ENCODE measurements around the gene RPL5.

The RPL5 gene

DNA sequence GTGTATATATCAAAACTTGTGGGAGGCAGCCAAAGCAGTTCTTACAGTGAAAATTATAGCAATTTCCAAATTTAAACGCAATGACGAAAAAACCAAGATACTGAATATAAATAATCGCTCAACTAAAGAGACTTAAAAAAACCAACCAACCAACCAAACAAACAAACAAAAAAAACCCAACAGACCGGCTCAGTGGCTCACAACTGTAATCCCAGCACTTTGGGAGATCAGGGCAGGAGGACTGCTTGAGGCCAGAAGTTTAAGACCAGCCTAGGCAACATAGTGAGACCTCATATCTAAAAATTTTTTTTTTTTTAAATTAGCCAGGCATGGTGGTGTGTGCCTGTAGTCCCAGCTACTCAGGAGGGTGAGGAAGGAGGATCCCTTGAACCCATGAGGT, 23.4 kb downstream of the RPL5 start:
- DNase-seq (ENCODE audit: low read depth in 3 of 3) = no peak

DNA sequence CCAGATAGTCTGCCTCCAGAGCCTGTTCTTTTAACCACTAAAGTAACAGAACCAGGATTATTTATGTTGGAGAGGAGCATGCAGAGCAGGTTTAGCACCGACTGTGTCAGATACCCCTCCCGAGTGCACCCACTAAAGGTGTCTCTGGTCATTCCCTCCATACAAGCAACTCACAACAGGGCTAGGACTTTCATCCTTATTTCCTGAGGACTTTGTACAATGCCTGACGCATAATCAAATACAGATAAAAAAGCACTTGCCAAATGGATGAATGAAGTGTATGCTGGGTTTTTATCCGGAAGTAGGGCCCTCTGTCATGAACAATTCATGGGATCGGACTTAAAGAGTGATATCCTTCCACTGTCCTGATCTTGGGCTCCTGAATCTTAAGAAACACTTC, 26.0 kb downstream of the RPL5 start:
- DNase-seq (ENCODE audit: low read depth in 3 of 3) = no peak

DNA sequence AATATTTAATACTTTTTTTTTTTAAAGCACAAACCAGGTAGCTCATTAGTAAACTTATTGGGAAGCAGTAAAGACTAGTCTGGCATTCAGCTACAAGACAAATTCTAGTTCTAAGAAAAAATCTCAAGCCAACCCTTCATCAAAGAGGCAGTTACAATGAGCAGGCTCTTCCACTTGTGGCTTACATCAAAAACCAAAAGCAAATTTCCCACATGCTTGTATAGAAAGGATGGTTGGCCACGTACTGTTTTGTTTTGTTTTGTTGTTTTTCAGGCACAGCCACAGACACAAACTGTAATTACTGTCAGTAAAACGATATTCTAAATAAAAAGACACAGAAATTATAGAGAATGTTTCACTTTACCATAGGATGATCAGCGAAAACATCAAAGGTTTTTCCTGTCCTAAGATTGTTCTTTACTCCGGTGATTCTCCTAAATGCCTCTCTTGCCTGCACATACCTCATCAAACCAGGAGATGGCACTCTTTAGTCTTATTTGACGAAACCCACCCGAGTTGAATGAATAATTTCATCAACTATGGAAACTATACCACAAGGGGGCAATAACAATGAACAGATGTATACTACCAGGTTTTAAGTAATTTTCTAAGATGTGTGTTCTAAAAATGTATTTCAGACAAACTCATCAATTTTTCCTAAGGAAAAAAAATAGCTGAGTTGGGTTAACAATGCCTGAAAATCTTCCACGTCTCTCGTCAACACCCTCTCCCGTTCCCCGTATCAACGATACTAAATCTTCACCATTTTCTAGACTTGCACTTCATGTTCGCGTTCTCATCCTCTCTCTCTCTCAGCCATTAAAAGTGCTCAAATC, 26.9 kb downstream of the RPL5 start:
- DNase-seq (ENCODE audit: low read depth in 3 of 3) = peak in 1 of 3 experiments; percentile 42

DNA sequence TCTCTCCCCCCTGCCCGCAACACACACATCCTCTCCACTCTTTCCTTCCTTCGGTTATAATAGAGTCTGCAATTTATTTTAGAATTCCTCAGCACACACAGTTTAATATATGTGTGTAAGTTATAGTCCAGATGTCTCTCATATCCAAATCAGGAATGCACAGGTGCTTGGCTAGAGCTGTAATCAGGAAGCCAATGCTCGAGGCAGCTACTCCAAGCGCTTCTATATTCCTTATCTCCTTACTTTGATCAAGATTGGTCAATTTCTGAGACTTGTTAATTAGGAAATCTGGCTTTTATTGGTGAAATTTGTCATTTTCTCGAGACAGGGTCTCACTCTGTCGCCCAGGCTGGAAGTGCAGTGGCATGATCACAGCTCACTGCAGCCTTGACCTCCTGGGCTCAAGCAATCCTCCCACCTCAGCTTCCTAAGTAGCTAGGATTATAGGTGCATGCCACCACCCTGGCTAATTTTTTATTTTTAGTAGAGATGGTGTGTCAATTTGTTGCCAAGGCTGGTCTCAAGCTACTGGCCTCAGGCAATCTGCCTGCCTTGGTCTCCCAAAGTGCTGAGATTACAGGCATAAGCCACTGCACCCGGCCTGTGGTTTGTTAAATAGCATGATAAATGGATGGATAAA, 27.7 kb downstream of the RPL5 start:
- no peak for DNase-seq (ENCODE audit: low read depth in 3 of 3)

DNA sequence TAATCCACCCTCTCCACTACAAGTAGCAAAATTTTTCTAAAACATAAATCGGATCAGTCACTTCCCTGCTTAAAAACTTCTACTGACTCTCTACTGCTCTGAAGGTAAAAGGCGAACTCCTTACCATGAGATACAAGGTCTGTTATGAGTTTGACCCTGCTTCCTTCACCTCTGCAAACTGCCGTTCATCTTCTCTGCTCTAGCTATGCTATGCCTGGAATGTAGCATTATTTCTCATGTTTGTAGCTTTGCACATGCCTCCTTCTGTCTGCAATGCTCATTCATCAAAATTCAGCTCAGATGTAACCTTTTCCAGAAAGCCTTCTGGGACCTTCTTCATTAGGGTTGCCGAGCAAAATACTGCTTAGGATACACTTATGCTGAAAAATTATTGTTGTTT, 30.8 kb downstream of the RPL5 start:
- no peak for DNase-seq (ENCODE audit: low read depth in 3 of 3)

DNA sequence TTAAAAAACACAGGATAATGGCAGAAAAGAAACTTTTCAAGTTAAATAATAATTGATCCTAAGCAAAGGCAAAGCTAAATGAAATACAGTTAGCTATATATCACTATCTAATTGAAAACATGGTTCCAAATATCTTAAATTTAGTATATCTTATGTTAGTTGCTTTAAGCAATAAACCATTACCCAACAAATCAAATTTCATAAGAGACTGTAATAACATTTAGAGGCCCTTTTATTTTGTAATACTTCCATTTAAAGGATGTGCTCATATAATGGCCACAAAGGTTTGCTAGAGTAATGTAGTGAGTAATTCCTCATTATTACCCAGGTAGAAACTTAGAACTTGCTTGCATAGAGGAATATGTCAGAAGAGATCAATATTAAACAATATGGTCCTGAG, 32.3 kb downstream of the RPL5 start:
- no peak for DNase-seq (ENCODE audit: low read depth in 3 of 3)

DNA sequence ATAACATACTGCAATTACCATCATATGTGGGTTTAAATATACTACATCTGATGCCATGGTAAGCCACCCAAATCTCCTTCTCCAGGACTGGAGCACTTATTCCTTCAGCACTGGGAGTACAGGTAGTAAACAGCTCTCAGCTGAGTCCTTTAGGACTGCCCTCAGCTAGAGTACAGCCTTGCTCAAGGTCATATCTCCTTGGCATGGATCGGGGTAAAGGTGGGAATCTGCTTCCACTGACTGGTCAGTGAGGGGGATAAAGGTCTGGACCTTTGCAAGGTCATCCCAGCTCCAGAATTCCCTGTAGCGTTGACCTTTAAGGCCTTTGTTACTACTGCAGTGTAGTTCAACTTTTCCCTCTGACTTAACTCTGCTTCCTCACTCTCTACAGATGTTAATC, 38.8 kb downstream of the RPL5 start:
- no peak for DNase-seq (ENCODE audit: low read depth in 3 of 3)

DNA sequence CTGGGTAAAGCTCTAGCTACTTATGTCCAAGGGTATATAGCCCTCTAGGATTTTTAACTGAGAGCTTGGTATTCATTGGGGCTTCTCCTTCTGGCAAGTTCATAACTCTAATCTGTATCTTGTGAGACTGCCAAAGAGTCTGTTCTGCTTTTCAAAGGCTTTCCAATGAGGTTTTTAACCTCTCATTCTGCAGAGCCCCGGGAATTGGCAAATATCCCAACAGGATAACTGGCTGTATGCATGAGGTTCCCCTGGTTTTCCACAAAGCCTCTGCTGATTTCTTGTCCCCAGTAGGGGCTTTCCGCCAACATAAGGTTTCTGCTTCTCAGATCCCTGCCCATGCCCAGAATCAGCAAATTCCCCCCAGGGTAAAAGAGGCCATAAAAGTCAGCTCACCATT, 40.9 kb downstream of the RPL5 start:
- no peak for DNase-seq (ENCODE audit: low read depth in 3 of 3)

DNA sequence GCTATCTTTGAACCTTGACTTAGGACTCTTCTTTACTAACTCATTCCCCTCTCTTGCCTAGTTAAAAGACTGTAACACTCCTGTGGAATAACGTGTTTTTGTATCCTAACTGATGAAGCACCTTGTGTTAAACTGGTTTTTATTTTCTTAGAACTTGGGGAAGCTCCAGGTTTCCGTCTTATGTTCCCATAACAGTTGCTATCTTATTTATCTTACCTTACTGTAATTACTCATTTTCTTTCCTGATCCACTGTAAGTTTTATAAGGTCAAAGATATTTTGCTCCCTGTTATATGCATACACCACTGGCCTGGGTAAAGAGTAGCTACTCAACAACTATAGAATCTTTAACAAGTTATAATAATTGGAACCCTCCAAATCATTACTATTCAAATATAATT, 43.1 kb downstream of the RPL5 start:
- no peak for DNase-seq (ENCODE audit: low read depth in 3 of 3)

DNA sequence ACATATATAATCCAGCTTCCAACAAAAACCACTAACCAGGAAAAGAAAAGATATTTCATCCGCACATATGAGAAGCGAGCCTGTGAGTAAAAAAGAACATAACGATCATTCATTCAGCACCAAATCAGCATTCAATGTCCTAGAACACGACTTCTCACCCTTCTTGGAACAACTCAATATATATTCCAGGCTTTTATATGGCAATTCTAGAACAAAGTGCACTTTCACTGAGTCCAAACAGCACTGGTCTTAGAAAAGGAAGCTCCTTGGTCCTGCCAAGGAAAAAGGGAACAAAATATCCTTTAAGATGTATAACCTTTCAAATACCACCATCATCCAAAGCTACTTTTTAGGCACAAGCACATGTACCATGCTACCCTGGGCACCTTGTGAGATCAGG, 44.5 kb downstream of the RPL5 start:
- no peak for DNase-seq (ENCODE audit: low read depth in 3 of 3)

DNA sequence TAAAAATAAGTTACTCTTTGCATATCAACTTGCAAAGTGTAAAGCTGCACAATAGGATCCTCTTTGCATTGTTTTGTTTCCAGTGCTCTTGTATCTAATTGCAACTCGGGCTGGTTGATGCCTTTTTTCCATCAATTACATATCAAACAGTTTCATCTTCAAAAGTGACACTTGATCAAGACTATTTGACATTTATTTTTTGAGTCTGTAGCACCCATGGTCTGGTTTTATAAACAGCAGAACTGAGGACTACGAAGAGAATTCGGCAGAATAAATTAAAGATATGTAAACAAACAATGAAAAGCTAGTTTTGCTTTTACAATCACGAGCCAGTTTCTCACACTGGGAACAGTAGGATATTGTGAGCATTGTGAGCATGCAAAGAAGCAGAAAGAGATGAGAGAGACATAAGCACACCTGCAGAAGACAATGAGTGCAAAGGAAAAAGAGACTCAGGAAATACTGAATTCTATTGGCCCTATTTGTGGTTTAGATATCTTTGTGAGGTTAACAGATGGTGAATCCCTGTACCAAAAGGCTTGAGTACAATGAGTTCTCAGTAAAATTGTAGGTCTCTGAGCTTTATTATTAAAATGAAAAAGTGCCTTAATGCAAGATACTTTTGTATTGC, 45.4 kb downstream of the RPL5 start:
- no peak for DNase-seq (ENCODE audit: low read depth in 3 of 3)

DNA sequence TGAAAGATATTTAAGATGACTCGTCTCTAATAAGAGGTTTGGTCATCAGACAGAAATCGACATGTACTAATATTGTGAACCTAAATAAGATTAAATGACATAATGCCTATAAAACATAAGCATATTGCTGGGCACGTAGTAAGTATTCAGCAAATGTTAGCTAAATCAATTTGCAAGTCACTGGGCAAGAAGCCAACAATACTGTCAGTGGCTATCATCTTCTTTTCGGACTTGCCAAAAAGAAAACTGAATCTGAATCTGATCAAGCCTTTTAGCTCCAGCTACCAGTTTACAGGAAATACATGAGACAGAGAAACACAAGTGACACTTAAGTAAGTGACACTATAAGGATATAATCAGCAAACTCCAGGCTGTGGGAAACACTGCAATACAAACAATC, 46.0 kb downstream of the RPL5 start:
- DNase-seq (ENCODE audit: low read depth in 3 of 3) = no peak

DNA sequence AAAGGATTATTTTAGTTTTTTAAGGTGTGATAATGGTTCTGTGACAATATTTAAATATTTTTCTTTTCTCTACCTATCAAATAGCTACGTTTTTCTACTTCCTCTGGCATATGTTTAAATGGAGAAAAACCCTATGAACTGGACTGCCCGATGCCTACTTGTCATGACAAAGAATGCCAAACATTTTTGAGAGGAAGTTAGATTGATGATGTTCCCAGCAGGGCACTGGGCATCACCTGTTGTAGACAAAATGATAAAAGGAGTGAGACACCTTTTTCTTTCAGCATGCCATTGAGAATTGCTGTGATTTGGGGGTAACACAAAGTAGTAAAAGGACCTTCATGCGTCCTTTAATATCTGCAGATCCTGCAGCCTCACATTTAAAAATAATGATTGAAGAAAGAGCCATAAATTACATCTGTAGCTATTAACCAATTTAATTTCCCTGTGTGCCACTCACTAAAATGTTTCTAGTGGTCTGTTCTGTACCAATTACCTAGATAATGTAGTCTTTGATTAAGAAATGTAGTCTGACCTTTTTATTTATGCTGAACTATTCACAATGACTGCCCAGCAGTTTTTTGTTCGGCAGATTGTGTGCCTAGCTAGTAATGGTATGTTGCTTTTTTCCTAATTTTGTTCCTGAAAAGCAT, 47.6 kb downstream of the RPL5 start:
- no peak for DNase-seq (ENCODE audit: low read depth in 3 of 3)

DNA sequence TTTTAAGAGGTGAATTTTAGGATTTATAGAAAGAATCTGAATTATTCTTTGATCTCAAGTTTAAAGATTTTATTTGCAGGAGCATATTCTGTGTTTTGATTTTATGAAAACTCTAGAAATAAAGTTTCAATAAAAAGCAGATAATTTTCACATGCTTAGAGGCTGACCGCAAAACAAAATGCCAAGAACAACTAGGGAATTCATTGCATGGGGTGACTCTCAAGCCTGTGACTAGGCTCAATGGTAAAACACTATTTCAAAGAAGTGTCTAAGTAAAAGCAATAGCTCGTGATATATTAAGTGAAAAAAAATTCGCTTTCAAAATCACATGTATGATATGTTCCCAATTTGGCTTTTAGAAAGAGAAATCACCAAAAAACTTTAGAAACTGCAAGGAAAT, 49.6 kb downstream of the RPL5 start:
- no peak for DNase-seq (ENCODE audit: low read depth in 3 of 3)

DNA sequence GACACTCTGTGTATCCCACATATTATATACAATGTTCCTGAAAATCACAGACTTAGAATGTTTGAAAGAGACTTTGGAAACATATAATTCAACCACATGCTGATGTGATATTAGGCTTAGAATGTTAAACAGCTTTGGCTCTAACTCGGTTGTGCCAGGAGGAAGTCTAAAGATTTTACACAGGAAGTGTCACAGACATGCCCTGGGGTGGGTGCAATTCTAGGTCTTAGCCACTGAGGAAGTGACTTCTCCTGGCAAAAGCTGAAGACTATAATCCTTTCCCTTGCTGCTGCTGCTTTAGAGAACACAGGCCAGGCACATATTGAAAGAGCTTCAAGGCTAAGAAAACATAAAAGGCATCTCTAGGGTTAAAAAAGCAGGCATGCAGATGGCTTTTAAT, 51.0 kb downstream of the RPL5 start:
- peak in 1 of 3 experiments; percentile 24 for DNase-seq (ENCODE audit: low read depth in 3 of 3)

DNA sequence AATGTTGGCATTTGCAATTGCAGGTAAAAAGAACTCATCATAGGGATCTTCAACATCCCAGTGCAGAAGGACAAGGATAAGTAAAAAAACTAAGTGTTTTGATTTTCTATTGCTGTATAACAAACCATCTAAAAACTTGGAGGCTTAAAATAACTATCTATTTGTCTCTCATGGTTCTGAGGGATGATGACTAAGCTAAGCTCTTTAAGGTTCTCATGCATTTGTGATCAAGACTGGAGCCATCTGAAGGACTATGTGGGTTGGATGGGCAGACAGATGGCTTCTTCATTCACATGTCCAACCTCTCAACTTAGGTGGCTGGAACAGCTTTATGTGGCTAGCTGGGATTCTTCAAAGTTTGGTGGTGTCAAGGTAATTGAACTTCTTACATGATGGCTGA, 51.5 kb downstream of the RPL5 start:
- no peak for DNase-seq (ENCODE audit: low read depth in 3 of 3)

DNA sequence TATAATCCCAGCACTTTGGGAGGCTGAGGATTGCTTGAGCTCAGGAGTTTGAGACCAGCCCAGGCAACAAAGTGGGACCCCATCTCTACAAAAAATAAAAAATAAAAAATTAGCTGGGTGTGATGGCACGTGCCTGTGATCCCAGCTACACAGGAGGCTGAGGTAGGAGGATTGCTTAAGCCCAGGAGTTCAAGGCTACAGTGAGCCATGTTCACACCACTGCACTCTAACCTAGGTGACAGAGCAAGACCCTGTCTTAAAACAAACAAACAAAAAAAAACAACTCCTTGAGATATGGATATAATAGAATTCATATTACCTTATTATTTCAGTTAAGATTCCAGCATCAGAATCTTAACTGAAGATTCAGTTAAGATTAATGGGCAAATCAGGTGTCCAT, 52.4 kb downstream of the RPL5 start:
- no peak for DNase-seq (ENCODE audit: low read depth in 3 of 3)

DNA sequence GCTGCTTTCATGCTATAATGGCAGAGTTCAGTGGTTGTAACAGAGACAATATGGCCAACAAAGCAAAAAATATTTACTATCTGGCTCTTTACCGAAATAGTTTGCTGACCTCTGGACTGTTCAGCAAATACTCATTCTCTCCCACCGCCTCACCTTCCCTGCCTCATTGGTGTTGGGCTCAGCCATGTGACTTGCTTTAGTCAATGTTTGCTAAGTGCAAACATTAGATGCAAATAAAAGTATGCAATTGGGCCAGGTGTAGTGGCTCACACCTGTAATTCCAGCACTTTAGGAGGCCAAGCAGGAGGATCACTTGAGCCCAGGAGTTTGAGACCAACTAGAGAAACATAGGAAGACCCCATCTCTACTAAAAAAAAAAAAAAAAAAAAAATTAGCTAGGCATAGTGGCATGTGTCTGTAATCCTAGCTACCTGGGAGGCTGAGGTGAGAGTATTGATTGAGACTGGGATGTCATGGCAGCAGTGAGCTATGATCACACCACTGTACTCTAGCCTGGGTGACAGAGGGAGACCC, 55.1 kb downstream of the RPL5 start:
- DNase-seq (ENCODE audit: low read depth in 3 of 3) = no peak

DNA sequence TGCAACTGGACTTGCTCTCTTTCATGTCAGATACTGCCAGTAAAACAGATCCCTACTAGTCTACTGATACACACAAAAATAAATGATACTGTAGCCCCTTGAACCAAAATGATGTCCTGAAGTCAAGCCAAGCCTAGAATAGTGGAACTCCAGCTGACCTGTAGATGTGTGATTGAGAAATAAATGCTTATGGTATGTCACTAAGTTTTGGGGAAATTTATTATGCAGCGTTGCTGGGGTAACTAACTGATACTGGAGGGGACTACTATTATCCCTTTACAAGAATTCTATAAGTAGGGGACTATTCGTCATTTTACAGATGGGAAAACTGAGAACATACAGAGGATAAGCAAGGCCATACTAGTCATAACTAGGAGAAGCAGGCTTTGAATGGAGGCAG, 55.6 kb downstream of the RPL5 start:
- no peak for DNase-seq (ENCODE audit: low read depth in 3 of 3)
